Measurements from ENCODE around the gene C1QB.

Gene C1QB

GRCh38 chr1:22708777-22709176 lies 55.7 kb downstream of the C1QB start:
- DNase-seq (ENCODE audit: extremely low spot score), result no peak
- no peak for TF ChIP-seq CTCF (IDR thresholded peaks at IDR 0.05; ENCODE audit: control extremely low read depth, extremely low read depth, low read depth, missing control alignments)
- ChIA-PET CTCF (interaction anchor here (0.9 to 2.4 kb wide), 3 partner anchors 9 to 17 kb away, joined by 3 to 8 read pairs (median 4); no protein-coding TSS in a partner anchor), POLR2A (no interaction called here)

- CTCF ChIA-PET, result no interaction called here
- no peak for DNase-seq (ENCODE audit: extremely low spot score)
Observed at GRCh38 chr1:22709227-22709626, 56.2 kb downstream of the C1QB start.

GRCh38 chr1:22709891-22710700 lies 57.1 kb downstream of the C1QB start:
- ChIA-PET POLR2A (no interaction called here), CTCF (no interaction called here)
- no peak for TF ChIP-seq CTCF (IDR thresholded peaks at IDR 0.05; ENCODE audit: control extremely low read depth, extremely low read depth, low read depth, missing control alignments)
- no peak for DNase-seq (ENCODE audit: extremely low spot score)

More at GRCh38 chr1:22709227-22709626, 56.2 kb downstream of the C1QB start:
- TF ChIP-seq CTCF (IDR thresholded peaks at IDR 0.05; ENCODE audit: control extremely low read depth, extremely low read depth, low read depth, missing control alignments), result no peak
- POLR2A ChIA-PET, result no interaction called here

GRCh38 chr1:22710701-22711049 lies 57.6 kb downstream of the C1QB start, which contains the start of gene EPHB2:
Gene EPHB2, plus strand, starts transcription at chr1:22710839. Its CDS starts 144 bp downstream, at chr1:22710983.
- POLR2A ChIA-PET, result no interaction called here
- no peak for DNase-seq (ENCODE audit: extremely low spot score)
- no peak for TF ChIP-seq CTCF (IDR thresholded peaks at IDR 0.05; ENCODE audit: control extremely low read depth, extremely low read depth, low read depth, missing control alignments)
- CTCF ChIA-PET, result no interaction called here

GRCh38 chr1:22711071-22711470 lies 58.0 kb downstream of the C1QB start:
- POLR2A ChIA-PET, result no interaction called here
- no peak for TF ChIP-seq CTCF (IDR thresholded peaks at IDR 0.05; ENCODE audit: control extremely low read depth, extremely low read depth, low read depth, missing control alignments)
- CTCF ChIA-PET, result interaction anchor here (0.9 kb wide), 1 partner anchor 8 kb away, joined by 4 read pairs; no protein-coding TSS in a partner anchor
- DNase-seq (ENCODE audit: extremely low spot score), result no peak

Data from GM10248 (cell line).